ENCODE data around the gene SSPN. TPM values are rescaled to one million over a fixed set of nuclear protein-coding genes. Genes with fewer than 3 reads are reported as not detected.
A peak's percentile ranks its signal among the peaks of the same experiment; 100 is the strongest.
"Not testable (repeated sequence)": the region's sequence is repeated elsewhere in the genome, so short reads cannot be mapped to it uniquely, and the experiment has no call there.

The SSPN gene
- total and polyA plus RNA-seq, 12 donors = 5.9 to 115 (median 83.7) TPM

DNA sequence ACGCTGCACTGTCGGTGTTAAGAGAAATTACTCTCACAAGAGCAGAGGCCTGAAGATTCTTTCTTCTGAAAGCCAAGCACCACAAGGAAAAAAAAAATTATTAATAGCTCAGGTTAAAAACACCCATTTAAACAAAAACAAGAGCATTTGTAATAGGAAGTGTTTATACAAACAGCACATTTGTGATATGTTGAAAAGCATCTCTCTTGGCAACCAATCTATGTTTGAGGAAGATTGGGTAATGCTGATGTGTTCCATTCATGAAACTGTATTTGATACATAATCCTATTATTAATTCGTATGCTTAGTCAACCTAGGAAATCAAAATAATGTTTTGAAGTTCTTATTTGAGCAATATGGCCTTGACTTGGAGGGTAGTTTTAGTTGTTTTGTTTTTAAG is 36.5 kb downstream of the SSPN start:
- intact Hi-C loops (cut with DNase I) = no loop called here
- Histone ChIP-seq H3K27ac (no peak overlapping the region), H3K9me3 (no peaks in the 10 kb centered on the region), H3K36me3 (peaks cover 0 to 3% (median 0%) of the 10 kb centered on the region in 9 donors), H3K27me3 (peaks cover 0 to 13% (median 0%) of the 10 kb centered on the region in 7 donors), H3K4me3 (no peak overlapping the region), H3K4me1 (peaks cover 0 to 5% (median 2%) of the 10 kb centered on the region in 9 donors)
- ATAC-seq (no peak), DNase-seq (no peak)
- TF ChIP-seq CTCF (IDR thresholded peaks at IDR 0.05) = no peak
- WGBS, 2 donors = 92 to 95% methylated on average over 3 of the region's 3 CpGs

GRCh38 chr12:26233631-26234030 is 38.3 kb downstream of the SSPN start:
- H3K36me3 ChIP-seq = peaks cover 0 to 3% (median 0%) of the 10 kb centered on the region in 9 donors
- no peak overlapping the region for H3K27ac ChIP-seq
- no peak overlapping the region for H3K4me3 ChIP-seq
- H3K9me3 ChIP-seq = no peaks in the 10 kb centered on the region
- 79 to 85% methylated on average over 9 of the region's 9 CpGs for WGBS, 2 donors
- TF ChIP-seq CTCF (IDR thresholded peaks at IDR 0.05) = no peak
- DNase-seq = no peak
- no peak for ATAC-seq
- intact Hi-C loops (cut with DNase I) = no loop called here
- peaks cover 0 to 7% (median 0%) of the 10 kb centered on the region in 9 donors for H3K4me1 ChIP-seq
- no peaks in the 10 kb centered on the region for H3K27me3 ChIP-seq

DNA sequence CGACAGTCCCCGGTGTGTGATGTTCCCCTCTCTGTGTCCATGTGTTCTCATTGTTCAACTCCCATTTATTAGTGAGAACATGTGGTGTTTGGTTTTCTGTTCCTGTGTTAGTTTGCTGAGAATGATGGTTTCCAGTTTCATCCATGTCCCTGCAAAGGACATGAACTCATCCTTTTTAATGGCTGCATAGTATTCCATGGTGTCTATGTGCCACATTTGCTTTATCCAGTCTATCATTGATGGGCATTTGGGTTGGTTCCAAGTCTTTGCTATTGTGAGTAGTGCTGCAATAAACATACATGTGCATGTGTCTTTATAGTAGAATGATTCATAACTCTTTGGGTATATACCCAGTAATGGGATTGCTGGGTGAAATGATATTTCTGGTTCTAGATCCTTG is 40.1 kb downstream of the SSPN start:
- H3K36me3 ChIP-seq; H3K27ac ChIP-seq; DNase-seq; ATAC-seq; H3K9me3 ChIP-seq; intact Hi-C loops (cut with DNase I); H3K4me3 ChIP-seq; H3K27me3 ChIP-seq: not testable (repeated sequence)
- H3K4me1 ChIP-seq = peaks cover 0 to 25% (median 11%) of the 10 kb centered on the region in 9 donors
- 95% methylated on average over 2 of the region's 2 CpGs for WGBS, 2 donors

- Histone ChIP-seq H3K27ac (peak overlapping the region in 6 of 10 donors; percentile 7 to 61 (median 29)), H3K27me3 (no peaks in the 10 kb centered on the region), H3K36me3 (no peaks in the 10 kb centered on the region), H3K9me3 (no peaks in the 10 kb centered on the region), H3K4me3 (no peak overlapping the region), H3K4me1 (peaks cover 0 to 30% (median 12%) of the 10 kb centered on the region in 9 donors)
- intact Hi-C loops (cut with DNase I) = no loop called here
- DNase-seq = no peak
- TF ChIP-seq CTCF (IDR thresholded peaks at IDR 0.05) = no peak
- ATAC-seq = peak; percentile 4 to 62 (median 34)
- WGBS, 2 donors = 53 to 69% methylated on average over 4 of the region's 4 CpGs
These were observed 43.2 kb downstream of the SSPN start for GRCh38 chr12:26238341-26239121.
